HAP-1 (cell line): Measurements from ENCODE around the gene RFX1.

Experiments
- DNase-seq, 2 experiments: peaks; one replicate each; pipeline ENCODE4 v3.0.0-alpha.2; 2016 to 2020; ENCODE audit warnings: low spot score in 2 of 2
- H3K27me3 ChIP-seq: fragments of 250-450 bp; sonication (Bioruptor Pico); 2 replicates; pipeline ENCODE4 v1.5.1; 2020; ENCODE audit warnings: low read depth, mild to moderate bottlenecking, moderate library complexity
- H3K36me3 ChIP-seq: fragments of 250-450 bp; sonication (Bioruptor Pico); replicated peaks from 2 replicates; pipeline ENCODE4 v1.5.1; 2020; ENCODE audit warnings: mild to moderate bottlenecking
- H3K4me1 ChIP-seq: fragments of 250-450 bp; sonication (Bioruptor Pico); 2 replicates; pipeline ENCODE4 v1.5.1; 2020; ENCODE audit warnings: mild to moderate bottlenecking
- H3K4me3 ChIP-seq: fragments of 250-450 bp; sonication (Bioruptor Pico); 2 replicates; pipeline ENCODE4 v1.5.1; 2020; ENCODE audit warnings: mild to moderate bottlenecking, moderate library complexity
- H3K9me3 ChIP-seq: fragments of 250-450 bp; sonication (Bioruptor Pico); 2 replicates; pipeline ENCODE4 v1.5.1; 2020; ENCODE audit warnings: mild to moderate bottlenecking, moderate library complexity
- in situ Hi-C: fragments of 300-500 bp; cut with MboI; formaldehyde crosslinking; loops from 3 replicates; pipeline ENCODE4 v1.14.3; 2020; ENCODE audit warnings: low sequenced_read_pairs, inconsistent platforms, mixed read lengths

Gene RFX1

GRCh38 chr19:13998426-13998825 is 7.7 kb downstream of the RFX1 start:
- no peaks in the 10 kb centered on the region for H3K4me1 ChIP-seq
- in situ Hi-C loops = no loop called here
- H3K36me3 ChIP-seq = no peaks in the 10 kb centered on the region
- H3K4me3 ChIP-seq = no peak overlapping the region
- peaks cover 7% of the 10 kb centered on the region; the same call in 1 of the 2 replicates for H3K9me3 ChIP-seq
- H3K27me3 ChIP-seq = no peaks in the 10 kb centered on the region
- DNase-seq = no peak

GRCh38 chr19:13997631-13997962 is 8.5 kb downstream of the RFX1 start:
- in situ Hi-C loops = no loop called here
- H3K4me1 ChIP-seq = no peaks in the 10 kb centered on the region

GRCh38 chr19:13996928-13997630 is 9.0 kb downstream of the RFX1 start:
- H3K27me3 ChIP-seq = no peaks in the 10 kb centered on the region
- peaks cover 7% of the 10 kb centered on the region; the same call in 1 of the 2 replicates for H3K9me3 ChIP-seq
- in situ Hi-C loops = no loop called here
- H3K36me3 ChIP-seq = peaks cover 8% of the 10 kb centered on the region; the same call in 1 of the 2 replicates
- no peak overlapping the region for H3K4me3 ChIP-seq
- H3K4me1 ChIP-seq = no peaks in the 10 kb centered on the region
- no peak for DNase-seq

More at GRCh38 chr19:13997631-13997962, 8.5 kb downstream of the RFX1 start:
- H3K36me3 ChIP-seq = peaks cover 5% of the 10 kb centered on the region; the same call in 1 of the 2 replicates
- no peaks in the 10 kb centered on the region for H3K27me3 ChIP-seq
- DNase-seq = no peak
- H3K9me3 ChIP-seq = peaks cover 7% of the 10 kb centered on the region; the same call in 1 of the 2 replicates
- no peak overlapping the region for H3K4me3 ChIP-seq

GRCh38 chr19:13995878-13996765 is 10.0 kb downstream of the RFX1 start:
- Histone ChIP-seq H3K36me3 (peaks cover 8% of the 10 kb centered on the region), H3K9me3 (peaks cover 7% of the 10 kb centered on the region; the same call in 1 of the 2 replicates), H3K4me3 (no peak overlapping the region), H3K4me1 (no peaks in the 10 kb centered on the region), H3K27me3 (no peaks in the 10 kb centered on the region)
- DNase-seq = no peak
- in situ Hi-C loops = no loop called here

GRCh38 chr19:13995017-13995728 is 10.9 kb downstream of the RFX1 start:
- in situ Hi-C loops = no loop called here
- Histone ChIP-seq H3K27me3 (no peaks in the 10 kb centered on the region), H3K36me3 (peaks cover 8% of the 10 kb centered on the region), H3K4me3 (no peak overlapping the region), H3K9me3 (peaks cover 7% of the 10 kb centered on the region; the same call in 1 of the 2 replicates), H3K4me1 (no peaks in the 10 kb centered on the region)
- no peak for DNase-seq

GRCh38 chr19:13993590-13994300 is 12.4 kb downstream of the RFX1 start:
- in situ Hi-C loops = no loop called here
- H3K4me3 ChIP-seq = no peak overlapping the region
- H3K27me3 ChIP-seq = no peaks in the 10 kb centered on the region
- H3K4me1 ChIP-seq = no peaks in the 10 kb centered on the region
- H3K36me3 ChIP-seq = peaks cover 10% of the 10 kb centered on the region
- no peaks in the 10 kb centered on the region for H3K9me3 ChIP-seq
- DNase-seq = peak in 1 of 2 experiments; percentile 47

- Histone ChIP-seq H3K36me3 (peaks cover 11% of the 10 kb centered on the region), H3K27me3 (no peaks in the 10 kb centered on the region), H3K9me3 (no peaks in the 10 kb centered on the region), H3K4me1 (no peaks in the 10 kb centered on the region), H3K4me3 (no peak overlapping the region)
- no peak for DNase-seq
- in situ Hi-C loops = no loop called here
Observed at GRCh38 chr19:13992025-13992424, 14.1 kb downstream of the RFX1 start.

GRCh38 chr19:13990085-13990484 is 16.0 kb downstream of the RFX1 start:
- DNase-seq = no peak
- Histone ChIP-seq H3K36me3 (peaks cover 11% of the 10 kb centered on the region), H3K9me3 (no peaks in the 10 kb centered on the region), H3K27me3 (no peaks in the 10 kb centered on the region), H3K4me3 (no peak overlapping the region), H3K4me1 (no peaks in the 10 kb centered on the region)
- in situ Hi-C loops = no loop called here

GRCh38 chr19:13989487-13989886 is 16.6 kb downstream of the RFX1 start:
- Histone ChIP-seq H3K36me3 (peaks cover 11% of the 10 kb centered on the region), H3K4me3 (no peak overlapping the region), H3K9me3 (no peaks in the 10 kb centered on the region), H3K27me3 (no peaks in the 10 kb centered on the region), H3K4me1 (no peaks in the 10 kb centered on the region)
- in situ Hi-C loops = no loop called here
- no peak for DNase-seq

GRCh38 chr19:13987101-13987890 is 18.8 kb downstream of the RFX1 start:
- no peak overlapping the region for H3K4me3 ChIP-seq
- in situ Hi-C loops = no loop called here

GRCh38 chr19:13986348-13986904 is 19.7 kb downstream of the RFX1 start:
- H3K4me3 ChIP-seq = no peak overlapping the region
- H3K27me3 ChIP-seq = no peaks in the 10 kb centered on the region
- in situ Hi-C loops = no loop called here
- H3K4me1 ChIP-seq = no peaks in the 10 kb centered on the region
- no peak for DNase-seq
- H3K9me3 ChIP-seq = no peaks in the 10 kb centered on the region
- H3K36me3 ChIP-seq = peaks cover 8% of the 10 kb centered on the region

More at GRCh38 chr19:13987101-13987890, 18.8 kb downstream of the RFX1 start:
- Histone ChIP-seq H3K27me3 (no peaks in the 10 kb centered on the region), H3K9me3 (no peaks in the 10 kb centered on the region), H3K4me1 (no peaks in the 10 kb centered on the region), H3K36me3 (peaks cover 7% of the 10 kb centered on the region)
- DNase-seq = no peak

- H3K4me1 ChIP-seq = no peaks in the 10 kb centered on the region
- DNase-seq = no peak
- in situ Hi-C loops = no loop called here
- H3K9me3 ChIP-seq = no peaks in the 10 kb centered on the region
- H3K36me3 ChIP-seq = peaks cover 8% of the 10 kb centered on the region
- H3K4me3 ChIP-seq = no peak overlapping the region
- H3K27me3 ChIP-seq = no peaks in the 10 kb centered on the region
Observed at GRCh38 chr19:13985771-13986347, 20.3 kb downstream of the RFX1 start.
